Measurements from ENCODE around the gene DRICH1.
"Not testable (repeated sequence)": the region's sequence is repeated elsewhere in the genome, so short reads cannot be mapped to it uniquely, and the experiment has no call there.

Gene DRICH1

DNA sequence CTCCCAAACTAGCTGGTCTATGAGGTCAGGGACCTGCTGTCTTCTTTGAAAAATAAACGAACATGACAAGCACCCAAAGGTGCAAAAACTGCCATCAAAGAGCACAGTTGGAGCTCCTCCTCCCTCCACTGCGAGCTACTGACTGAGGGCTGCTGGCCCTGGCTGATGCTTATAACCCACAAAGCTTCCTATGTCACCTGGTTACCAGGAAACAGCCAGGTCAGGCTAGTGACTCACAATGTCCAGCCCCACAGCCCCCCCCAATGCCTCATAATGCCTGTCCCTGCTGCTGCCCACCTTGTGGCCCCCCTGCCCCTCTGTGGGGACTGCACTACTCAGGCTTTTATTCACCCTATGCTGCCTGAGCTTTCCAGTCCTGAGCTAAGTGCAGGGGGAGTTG is at the start of gene DRICH1:
TSS of gene DRICH1 (minus strand) at position 144 of the 400 bp plus-strand sequence. CDS start 298 bp downstream, outside the sequence.
- DNase-seq (ENCODE audit: low read depth in 1 of 2, low spot score in 1 of 2), result no peak

- DNase-seq (ENCODE audit: low read depth in 1 of 2, low spot score in 1 of 2), result no peak
Measured at GRCh38 chr22:23681026-23681809, 49.1 kb upstream of the DRICH1 start.

DNA sequence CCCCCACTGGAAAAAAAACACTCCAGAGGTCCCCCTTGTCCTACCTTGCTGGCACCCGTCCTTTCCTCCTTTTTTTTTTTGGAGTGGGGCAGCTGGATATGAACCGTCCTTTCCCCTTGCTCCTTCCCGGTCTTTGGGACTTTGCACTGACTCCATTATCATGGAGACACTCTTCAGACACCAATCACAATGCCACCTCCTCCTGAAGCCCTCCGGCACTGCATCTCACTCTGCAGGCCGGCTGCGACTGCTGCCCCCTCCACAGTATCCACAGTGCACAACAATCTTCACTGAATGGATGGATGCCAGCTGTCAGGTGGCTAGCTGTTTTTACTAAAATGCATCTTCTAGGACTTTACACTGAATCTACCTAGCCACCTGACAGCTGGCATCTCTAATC is 46.0 kb upstream of the DRICH1 start:
- DNase-seq (ENCODE audit: low read depth in 1 of 2, low spot score in 1 of 2), result no peak

DNA sequence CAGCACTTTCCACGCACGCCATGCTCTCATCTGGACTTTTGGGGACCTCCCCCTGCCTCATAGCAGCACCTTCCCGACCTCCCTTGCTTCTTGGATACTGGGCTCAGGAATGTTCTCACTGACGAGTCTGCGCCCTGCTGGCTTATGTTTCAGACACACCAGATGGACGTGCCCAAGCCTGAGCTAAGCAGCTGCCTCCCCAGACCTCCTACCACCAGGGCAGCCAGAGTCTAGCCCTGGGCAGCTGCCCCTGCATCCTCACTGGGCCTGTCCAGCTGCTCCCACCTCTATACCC is 45.5 kb upstream of the DRICH1 start:
- no peak for DNase-seq (ENCODE audit: low read depth in 1 of 2, low spot score in 1 of 2)

DNA sequence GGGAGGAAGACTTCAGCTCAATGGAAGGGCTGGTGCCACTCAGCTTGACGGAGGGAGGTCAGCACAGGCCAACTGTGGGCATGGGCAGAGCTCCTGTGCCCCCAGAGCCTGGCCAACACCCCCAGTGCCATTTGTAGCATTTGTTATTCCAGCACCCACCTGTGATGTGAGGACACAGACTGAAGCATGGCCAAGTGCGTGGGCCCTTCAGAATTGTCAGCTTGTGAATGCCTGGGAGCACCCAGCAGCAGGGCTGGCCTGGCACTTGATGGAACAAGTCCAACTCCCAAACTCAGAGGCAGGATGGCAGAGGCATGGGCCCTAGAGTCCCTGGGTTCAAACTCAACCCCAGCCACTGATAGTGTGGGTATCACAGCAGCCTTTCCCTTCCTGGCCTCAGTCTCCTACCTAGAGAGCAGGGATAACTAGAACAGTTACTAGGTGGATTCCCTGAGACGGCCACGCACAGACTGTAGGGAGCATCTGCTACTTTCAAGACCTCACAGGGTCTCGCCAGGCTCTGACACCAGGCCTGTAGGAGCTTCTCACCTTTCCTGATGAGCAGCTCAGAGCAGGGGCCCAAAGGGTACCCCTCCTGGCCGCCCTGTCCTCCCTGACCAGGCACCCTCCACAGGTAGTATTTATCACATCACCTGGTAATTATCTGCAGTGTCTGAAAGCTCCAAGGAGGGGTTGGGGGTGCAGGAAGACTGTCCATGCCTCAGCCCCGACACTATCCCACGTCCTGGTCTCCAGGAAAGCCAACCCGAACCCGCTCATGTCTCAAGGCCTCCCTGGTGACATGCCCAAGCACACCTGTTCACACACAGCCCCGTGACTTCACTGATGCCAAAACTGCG is 45.0 kb upstream of the DRICH1 start:
- not testable (repeated sequence) for DNase-seq (ENCODE audit: low read depth in 1 of 2, low spot score in 1 of 2)

- no peak for DNase-seq (ENCODE audit: low read depth in 1 of 2, low spot score in 1 of 2)
Measured at GRCh38 chr22:23675502-23676415, 43.6 kb upstream of the DRICH1 start.

GRCh38 chr22:23674886-23675501 is 42.9 kb upstream of the DRICH1 start:
- DNase-seq (ENCODE audit: low read depth in 1 of 2, low spot score in 1 of 2), result not testable (repeated sequence)

DNA sequence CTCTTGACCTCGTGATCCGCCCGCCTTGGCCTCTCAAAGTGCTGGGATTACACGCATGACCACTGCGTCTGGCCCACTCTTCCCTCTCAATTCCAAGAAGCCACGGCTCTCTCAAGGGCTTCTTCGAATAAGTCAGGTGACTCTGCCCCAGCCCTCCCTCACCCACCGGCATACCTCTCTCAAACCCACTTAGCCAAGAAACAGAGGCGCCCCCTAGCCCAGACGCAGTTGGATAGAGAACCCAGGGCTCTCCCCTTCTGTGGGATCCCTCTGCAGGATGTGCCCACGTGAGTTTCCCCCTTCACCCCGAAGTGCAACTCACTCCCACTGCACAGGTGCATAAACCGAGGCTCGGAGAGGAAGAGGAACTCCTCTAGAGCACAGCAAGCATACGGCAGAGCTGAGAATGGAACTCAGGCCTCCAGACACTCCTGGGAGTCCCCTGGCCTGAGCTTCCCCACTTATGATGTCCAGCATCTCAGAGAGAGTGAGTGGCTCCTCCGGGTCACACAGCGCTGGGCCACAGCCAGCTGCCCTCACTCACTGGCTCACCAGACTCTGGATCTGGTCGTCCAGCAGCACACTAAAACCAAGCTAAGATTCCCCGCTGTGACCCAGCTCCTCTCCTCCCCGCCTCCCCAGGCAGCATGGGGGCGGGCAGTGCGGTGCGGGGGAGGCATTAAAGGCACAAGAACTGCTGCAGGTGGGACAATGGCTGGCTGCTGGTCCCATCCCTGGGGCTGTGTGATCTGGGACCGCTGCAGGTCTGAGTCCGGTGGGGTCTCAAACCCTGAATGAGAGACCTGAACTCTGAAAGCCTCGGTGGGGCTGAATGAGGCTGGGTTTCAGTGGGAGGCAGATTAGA is 41.9 kb upstream of the DRICH1 start:
- no peak for DNase-seq (ENCODE audit: low read depth in 1 of 2, low spot score in 1 of 2)

DNA sequence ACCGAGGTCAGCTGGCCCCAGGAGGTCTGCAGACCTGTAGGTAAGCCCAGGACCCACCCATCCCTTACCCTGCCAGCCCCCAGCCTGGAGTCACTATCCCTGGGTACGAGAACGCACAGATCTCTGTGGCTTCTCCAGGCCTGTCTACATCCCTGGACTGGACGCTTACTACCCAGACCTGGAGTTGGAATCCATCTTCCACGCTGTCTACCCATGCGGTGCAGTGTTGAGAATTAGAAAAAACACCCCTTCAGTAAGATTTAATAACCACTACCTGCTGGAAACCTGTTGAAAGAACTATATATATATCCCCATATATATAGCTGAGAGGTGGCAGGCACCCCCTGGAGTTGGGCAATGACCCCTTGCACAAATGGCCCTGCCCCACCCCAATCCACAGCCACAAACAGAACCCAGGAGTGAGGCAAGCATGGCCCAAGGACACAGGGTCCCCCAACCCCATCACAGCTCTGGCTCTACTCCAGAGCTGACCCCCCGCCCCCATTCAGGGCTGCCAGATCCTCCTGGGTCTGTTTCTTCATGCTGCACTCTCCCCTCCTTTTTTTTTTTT is 41.0 kb upstream of the DRICH1 start:
- DNase-seq (ENCODE audit: low read depth in 1 of 2, low spot score in 1 of 2), result no peak

- DNase-seq (ENCODE audit: low read depth in 1 of 2, low spot score in 1 of 2), result not testable (repeated sequence)
Measured at GRCh38 chr22:23672307-23673049, 40.4 kb upstream of the DRICH1 start.

DNA sequence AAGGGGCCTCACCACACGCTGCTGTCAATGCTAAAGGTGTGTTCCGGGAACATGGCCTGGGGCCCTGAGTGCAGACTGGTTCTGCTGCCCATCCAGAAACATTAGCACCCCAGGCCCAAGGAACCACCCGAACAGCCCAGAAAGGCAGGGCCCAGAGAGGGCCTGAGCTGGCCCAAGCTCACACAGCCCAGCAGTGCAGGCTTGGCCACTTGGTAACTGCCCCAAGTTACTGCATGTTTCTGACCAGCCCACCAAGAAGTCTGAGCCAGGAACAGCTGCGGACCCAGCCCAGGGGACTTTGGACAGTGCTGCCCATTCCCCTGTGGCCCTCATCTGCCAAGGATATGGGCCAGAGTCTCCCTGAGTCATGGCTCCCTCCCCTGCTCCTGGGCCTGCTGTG is 39.3 kb upstream of the DRICH1 start:
- not testable (repeated sequence) for DNase-seq (ENCODE audit: low read depth in 1 of 2, low spot score in 1 of 2)

GRCh38 chr22:23670378-23671295 is 38.5 kb upstream of the DRICH1 start:
- no peak for DNase-seq (ENCODE audit: low read depth in 1 of 2, low spot score in 1 of 2)

DNA sequence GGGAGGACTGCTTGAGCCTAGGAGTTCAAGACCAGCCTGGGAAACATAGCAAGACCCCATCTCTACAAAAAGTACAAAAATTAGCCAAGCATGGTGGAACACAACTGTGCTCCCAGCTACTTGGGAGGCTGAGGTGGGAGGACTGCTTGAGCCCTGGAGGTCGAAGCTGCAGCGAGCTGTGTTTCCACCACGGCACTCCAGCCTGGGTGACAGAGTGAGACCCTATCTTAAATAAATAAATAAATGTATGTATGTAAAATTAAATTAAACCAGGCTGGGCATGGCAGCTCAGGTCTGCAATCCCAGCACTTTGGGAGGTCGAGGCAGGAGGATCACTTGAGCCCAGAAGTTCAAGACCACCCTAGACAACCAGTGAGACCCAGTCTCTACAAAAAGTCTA is 28.3 kb upstream of the DRICH1 start:
- not testable (repeated sequence) for DNase-seq (ENCODE audit: low read depth in 1 of 2, low spot score in 1 of 2)

GRCh38 chr22:23657727-23658126 is 25.6 kb upstream of the DRICH1 start:
- no peak for DNase-seq (ENCODE audit: low read depth in 1 of 2, low spot score in 1 of 2)

DNA sequence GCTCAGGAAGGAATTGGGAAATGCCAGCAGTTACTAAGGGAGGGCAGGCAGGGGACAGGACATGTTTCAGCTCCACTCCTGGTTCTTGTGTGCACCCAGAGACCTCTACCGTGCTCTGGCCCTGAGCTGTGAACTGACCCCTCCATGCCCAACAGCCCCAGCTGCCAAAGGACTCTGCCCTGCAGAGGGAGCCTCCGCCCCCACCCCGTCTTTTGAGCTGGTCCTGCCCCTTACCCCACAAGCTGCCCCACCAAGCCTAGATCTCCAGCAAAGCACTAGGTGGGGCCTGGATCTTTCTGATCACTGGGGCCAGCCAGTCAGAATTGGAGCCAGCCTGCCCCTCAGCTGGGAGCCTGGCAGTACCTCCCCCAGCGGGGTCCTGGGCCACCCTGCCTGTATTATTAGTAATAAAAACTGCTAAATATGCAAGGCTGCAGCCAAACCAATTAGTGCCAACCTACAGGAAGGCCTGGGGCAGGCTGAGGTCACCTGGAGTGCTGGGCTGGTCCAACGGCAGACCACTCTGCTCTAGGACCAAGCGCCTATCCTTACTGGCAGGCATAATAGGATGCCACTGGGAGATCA is 23.9 kb upstream of the DRICH1 start:
- no peak for DNase-seq (ENCODE audit: low read depth in 1 of 2, low spot score in 1 of 2)

- no peak for DNase-seq (ENCODE audit: low read depth in 1 of 2, low spot score in 1 of 2)
Measured at GRCh38 chr22:23652711-23653110, 20.6 kb upstream of the DRICH1 start.

DNA sequence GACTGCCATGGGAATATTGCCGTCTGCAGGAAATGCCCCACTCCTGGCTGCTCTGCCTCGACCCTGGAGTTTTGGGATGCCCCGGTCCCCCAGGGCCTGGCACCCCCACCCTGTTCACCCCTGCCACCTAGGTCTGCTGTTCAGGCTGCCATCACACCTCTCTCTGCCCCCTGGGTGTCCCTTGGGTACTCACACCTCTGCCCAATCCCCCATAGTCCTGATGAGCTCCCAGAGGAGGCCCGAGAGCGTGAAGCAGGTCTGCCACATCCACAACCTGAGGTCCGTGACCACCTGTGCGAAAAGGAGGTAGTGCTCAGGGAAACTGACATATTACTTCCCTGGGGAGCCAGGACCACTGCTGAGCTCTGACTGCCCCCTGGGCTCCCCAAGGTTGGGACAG is 20.2 kb upstream of the DRICH1 start:
- DNase-seq (ENCODE audit: low read depth in 1 of 2, low spot score in 1 of 2), result no peak

DNA sequence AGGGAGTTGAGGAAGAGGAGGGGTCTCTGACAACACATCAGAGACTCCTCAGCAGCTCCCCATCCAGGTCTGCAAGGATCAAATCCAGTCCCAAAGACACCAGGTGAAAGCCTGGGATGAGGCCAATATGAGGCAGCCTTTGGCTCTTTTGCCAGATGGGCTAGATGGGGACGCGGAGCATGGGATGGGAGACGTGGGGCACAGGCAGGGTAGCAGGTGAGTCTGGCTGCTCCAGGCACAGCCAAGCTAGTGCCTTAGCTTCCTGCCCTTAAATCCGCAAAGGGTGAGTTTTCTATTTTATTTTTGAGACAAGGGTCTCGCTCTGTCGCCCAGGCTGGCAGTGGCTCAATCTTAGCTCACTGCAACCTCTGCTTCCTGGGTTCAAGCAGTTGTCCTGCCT is 19.6 kb upstream of the DRICH1 start:
- DNase-seq (ENCODE audit: low read depth in 1 of 2, low spot score in 1 of 2), result no peak
